Neuronal stem cell (in vitro differentiated cells): ENCODE results near the gene CTNNA3.

ENCODE experiments used
- DNase-seq: peaks from one replicate; pipeline ENCODE4 v3.0.0-alpha.2; 2013; ENCODE audit warnings: low spot score
- H2AFZ ChIP-seq: one replicate; pipeline ENCODE4 v1.6.1; 2013; ENCODE audit warnings: mild to moderate bottlenecking, low read length, inconsistent platforms
- H2AK5ac ChIP-seq: 2 replicates; pipeline ENCODE4 v1.6.1; 2013; ENCODE audit warnings: low read depth, mild to moderate bottlenecking, inconsistent platforms, low read length, moderate library complexity, mixed read lengths
- H2BK120ac ChIP-seq: 2 replicates; pipeline ENCODE4 v1.6.1; 2013; ENCODE audit warnings: low read depth, mild to moderate bottlenecking, inconsistent platforms, low read length, moderate library complexity, mixed read lengths
- H2BK12ac ChIP-seq: one replicate; pipeline ENCODE4 v1.6.1; 2013; ENCODE audit warnings: low read length, inconsistent platforms
- H2BK15ac ChIP-seq: 2 replicates; pipeline ENCODE4 v1.6.1; 2013; ENCODE audit warnings: mild to moderate bottlenecking, low read length, inconsistent platforms, mixed read lengths
- H2BK5ac ChIP-seq: one replicate; pipeline ENCODE4 v1.6.1; 2013; ENCODE audit warnings: inconsistent platforms, mild to moderate bottlenecking, low read length, moderate library complexity
- H3K14ac ChIP-seq: one replicate; pipeline ENCODE4 v1.6.1; 2013; ENCODE audit warnings: low read length, inconsistent platforms
- H3K18ac ChIP-seq: 2 replicates; pipeline ENCODE4 v1.6.1; 2013; ENCODE audit warnings: low read length, inconsistent platforms
- H3K23ac ChIP-seq: 2 replicates; pipeline ENCODE4 v1.6.1; 2013; ENCODE audit warnings: low read depth, mild to moderate bottlenecking, mixed read lengths, low read length, inconsistent platforms; ENCODE audit not compliant: poor library complexity
- H3K27ac ChIP-seq: replicated peaks from 3 replicates; pipeline ENCODE4 v1.5.1; 2013; ENCODE audit warnings: low read length, inconsistent platforms
- H3K27me3 ChIP-seq, 3 experiments: 2 replicates each; pipeline ENCODE4 v1.6.1; 2013; ENCODE audit warnings: low read length in 3 of 3, mild to moderate bottlenecking in 2 of 3, inconsistent platforms in 1 of 3, low read depth in 1 of 3, mixed read lengths in 1 of 3, moderate library complexity in 1 of 3; ENCODE audit not compliant: control insufficient read depth in 3 of 3, insufficient read depth in 3 of 3
- H3K36me3 ChIP-seq, 2 donors: replicated peaks in 1 of 2; 2 replicates each; pipeline ENCODE4 v1.6.1; 2013; ENCODE audit warnings: low read length in 2 of 2; ENCODE audit not compliant: control insufficient read depth in 2 of 2, insufficient read depth in 2 of 2
- H3K4ac ChIP-seq: 2 replicates; pipeline ENCODE4 v1.6.1; 2013; ENCODE audit warnings: inconsistent platforms, mild to moderate bottlenecking, low read length, moderate library complexity
- H3K4me1 ChIP-seq, 2 donors: 1 replicate in 1 of 2; 2 replicates in 1 of 2; pipeline ENCODE4 v1.6.1; 2013; ENCODE audit warnings: low read length in 2 of 2, low read depth in 1 of 2; ENCODE audit not compliant: control insufficient read depth in 2 of 2, insufficient read depth in 1 of 2
- H3K4me2 ChIP-seq: one replicate; pipeline ENCODE4 v1.6.1; 2013; ENCODE audit warnings: mild to moderate bottlenecking, low read length, inconsistent platforms; ENCODE audit not compliant: insufficient read depth, poor library complexity, severe bottlenecking
- H3K4me3 ChIP-seq, 2 donors: 2 replicates each; pipeline ENCODE4 v1.5.1; 2013; ENCODE audit warnings: low read length in 2 of 2, mild to moderate bottlenecking in 2 of 2, inconsistent platforms in 1 of 2, moderate library complexity in 1 of 2
- H3K79me1 ChIP-seq: one replicate; pipeline ENCODE4 v1.6.1; 2013; ENCODE audit warnings: low read depth, mild to moderate bottlenecking, inconsistent platforms, low read length, moderate library complexity
- H3K9ac ChIP-seq: one replicate; pipeline ENCODE4 v1.6.1; 2013; ENCODE audit warnings: mild to moderate bottlenecking, low read depth, low read length, inconsistent platforms; ENCODE audit not compliant: poor library complexity
- H3K9me3 ChIP-seq, 2 donors: replicated peaks in 1 of 2; 2 replicates each; pipeline versions ENCODE3 to v1.6.1; 2013; ENCODE audit warnings: low read length in 2 of 2, mild to moderate bottlenecking in 2 of 2, inconsistent platforms in 1 of 2, low read depth in 1 of 2, mixed read lengths in 1 of 2, moderate library complexity in 1 of 2; ENCODE audit not compliant: control insufficient read depth in 2 of 2, insufficient read depth in 1 of 2
- H4K8ac ChIP-seq: one replicate; pipeline ENCODE4 v1.6.1; 2013; ENCODE audit warnings: low read depth, mild to moderate bottlenecking, inconsistent platforms, low read length, moderate library complexity
- H4K91ac ChIP-seq: one replicate; pipeline ENCODE4 v1.6.1; 2013; ENCODE audit warnings: low read length, low read depth, mild to moderate bottlenecking, inconsistent platforms; ENCODE audit not compliant: poor library complexity
- WGBS, 2 donors: extraction: QIAGEN DNeasy Blood & Tissue Kit; methylation state at CpG; one replicate each; pipeline ENCODE4 v1.1.7; 2013; ENCODE audit warnings: missing lambda C conversion rate in 2 of 2, mixed read lengths in 1 of 2; ENCODE audit not compliant: insufficient read length in 2 of 2, insufficient replicate concordance in 1 of 2; ENCODE audit errors: extremely low coverage in 2 of 2; 5-methylcytosine and 5-hydroxymethylcytosine counted together

Gene CTNNA3

DNA sequence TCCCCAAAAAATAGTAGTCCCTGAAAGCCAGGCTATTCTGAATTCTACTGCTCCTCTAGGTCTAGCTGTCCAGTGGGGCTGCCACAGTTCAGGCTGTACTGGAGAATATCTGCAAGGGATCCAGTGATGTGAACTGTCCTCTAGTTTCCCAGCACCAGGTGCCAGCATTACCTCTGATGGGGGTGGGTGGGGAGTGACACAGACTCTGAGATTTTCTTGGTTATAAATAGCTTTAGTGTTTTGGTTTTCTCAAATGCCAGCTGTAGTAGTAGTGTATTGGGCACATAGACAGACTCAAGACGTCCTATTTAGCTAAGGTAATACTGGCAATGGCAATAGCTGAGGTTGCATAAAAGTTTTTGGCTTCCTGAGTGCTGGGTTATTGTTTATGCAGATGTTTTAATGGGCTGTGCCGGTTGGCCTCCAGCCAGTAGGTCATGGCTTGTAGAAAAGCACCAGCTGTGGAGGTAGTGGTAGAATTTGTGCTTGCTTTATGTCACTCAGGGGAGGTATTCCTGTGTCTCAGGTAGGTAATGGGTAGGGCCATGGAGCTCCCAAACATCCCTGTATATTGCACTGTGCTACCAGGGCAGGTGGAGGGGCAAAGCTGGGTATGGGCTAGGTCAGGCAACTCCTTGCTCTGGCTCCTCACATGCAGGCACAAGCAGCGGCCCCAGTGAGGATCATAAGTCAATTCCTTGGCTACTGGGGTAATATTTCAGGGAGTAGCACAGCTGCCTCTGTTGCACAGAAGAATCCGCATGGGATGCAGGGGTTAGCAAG, 1108.9 kb downstream of the CTNNA3 start:
- Histone ChIP-seq H3K4me2 (no peak overlapping the region), H2BK12ac (no peak overlapping the region), H3K4ac (no peak overlapping the region), H3K79me1 (no peaks in the 10 kb centered on the region), H3K36me3 (no peaks in the 10 kb centered on the region), H3K9ac (no peak overlapping the region), H3K4me1 (no peaks in the 10 kb centered on the region), H2BK5ac (no peak overlapping the region), H2AFZ (no peak overlapping the region), H3K18ac (peak overlapping the region; percentile 11), H3K4me3 (no peak overlapping the region), H3K27ac (no peak overlapping the region), H3K23ac (no peak overlapping the region), H3K27me3 (no peaks in the 10 kb centered on the region), H4K91ac (no peak overlapping the region), H4K8ac (no peak overlapping the region), H3K14ac (no peak overlapping the region), H2BK120ac (no peak overlapping the region), H2BK15ac (no peak overlapping the region), H2AK5ac (no peak overlapping the region), H3K9me3 (no peaks in the 10 kb centered on the region)
- DNase-seq: no peak
- no CpG with 5 or more reads among the region's 4 CpGs for WGBS, 2 donors

DNA sequence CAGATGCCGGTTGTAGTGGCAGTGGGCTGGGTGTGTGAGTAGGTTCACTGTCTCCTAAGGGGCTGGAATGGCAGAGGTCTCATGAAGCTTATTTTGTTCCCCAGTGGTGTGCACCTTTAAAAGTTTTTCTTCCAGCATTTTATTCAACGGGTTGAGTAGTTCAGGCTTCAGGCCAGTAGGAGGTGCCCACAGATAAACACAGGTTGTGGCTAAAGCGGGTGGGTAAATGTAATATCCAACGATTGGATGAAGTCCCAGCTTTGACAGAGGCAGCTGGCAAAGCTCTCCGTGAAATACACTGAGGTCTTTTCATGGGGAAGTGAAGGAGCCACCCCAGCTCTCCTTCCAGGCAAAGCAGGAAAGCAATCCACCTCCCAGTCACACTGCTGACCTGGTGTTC, 1109.9 kb downstream of the CTNNA3 start:
- H2BK5ac ChIP-seq: no peak overlapping the region
- H3K36me3 ChIP-seq: no peaks in the 10 kb centered on the region
- H4K8ac ChIP-seq: no peak overlapping the region
- H3K14ac ChIP-seq: no peak overlapping the region
- H2BK15ac ChIP-seq: no peak overlapping the region
- H3K23ac ChIP-seq: no peak overlapping the region
- no peak overlapping the region for H3K4me3 ChIP-seq
- H4K91ac ChIP-seq: no peak overlapping the region
- H3K9ac ChIP-seq: no peak overlapping the region
- no peak overlapping the region for H3K27ac ChIP-seq
- H3K4me2 ChIP-seq: no peak overlapping the region
- H3K27me3 ChIP-seq: no peaks in the 10 kb centered on the region
- H3K79me1 ChIP-seq: no peaks in the 10 kb centered on the region
- H3K4me1 ChIP-seq: no peaks in the 10 kb centered on the region
- no peak overlapping the region for H3K18ac ChIP-seq
- H3K4ac ChIP-seq: no peak overlapping the region
- H2BK12ac ChIP-seq: no peak overlapping the region
- no peak overlapping the region for H2AK5ac ChIP-seq
- DNase-seq: no peak
- no peak overlapping the region for H2BK120ac ChIP-seq
- no peak overlapping the region for H2AFZ ChIP-seq
- H3K9me3 ChIP-seq: no peaks in the 10 kb centered on the region
- no CpG with 5 or more reads among the region's 5 CpGs for WGBS, 2 donors

- WGBS, 2 donors: no CpG with 5 or more reads among the region's 2 CpGs
Measured at GRCh38 chr10:66575251-66575855, 1120.6 kb downstream of the CTNNA3 start.

DNA sequence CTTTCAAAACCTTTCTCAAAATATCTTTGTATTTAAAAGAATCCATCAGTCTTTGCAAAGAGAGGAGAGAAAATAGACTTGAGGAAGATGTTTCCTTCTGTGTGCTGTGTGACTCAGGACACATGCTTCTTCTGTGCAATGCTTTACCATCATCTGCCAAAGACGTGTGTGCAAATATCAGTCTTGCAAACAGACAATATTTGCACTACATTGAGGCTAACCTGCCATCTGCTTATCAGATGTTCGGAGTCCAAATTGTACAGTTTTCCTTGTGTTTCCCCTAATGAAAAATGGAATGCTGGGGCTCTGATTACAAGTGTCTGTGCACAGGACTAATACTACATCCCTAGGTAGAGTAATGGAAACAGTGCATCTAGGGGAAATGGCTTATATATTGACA, 1123.3 kb downstream of the CTNNA3 start:
- no peak overlapping the region for H3K23ac ChIP-seq
- H2BK15ac ChIP-seq: no peak overlapping the region
- H2AK5ac ChIP-seq: no peak overlapping the region
- no peak overlapping the region for H3K27ac ChIP-seq
- H4K91ac ChIP-seq: no peak overlapping the region
- WGBS, 2 donors: no CpG with 5 or more reads among the region's 2 CpGs
- H3K9me3 ChIP-seq: no peaks in the 10 kb centered on the region
- no peak overlapping the region for H3K9ac ChIP-seq
- no peaks in the 10 kb centered on the region for H3K4me1 ChIP-seq
- no peak overlapping the region for H2BK5ac ChIP-seq
- H3K4ac ChIP-seq: no peak overlapping the region
- H3K36me3 ChIP-seq: no peaks in the 10 kb centered on the region
- no peak overlapping the region for H2BK12ac ChIP-seq
- H2BK120ac ChIP-seq: no peak overlapping the region
- H3K27me3 ChIP-seq: no peaks in the 10 kb centered on the region
- no peak overlapping the region for H3K4me3 ChIP-seq
- DNase-seq: no peak
- no peak overlapping the region for H3K14ac ChIP-seq
- H3K18ac ChIP-seq: no peak overlapping the region
- H2AFZ ChIP-seq: no peak overlapping the region
- no peak overlapping the region for H4K8ac ChIP-seq
- no peaks in the 10 kb centered on the region for H3K79me1 ChIP-seq
- H3K4me2 ChIP-seq: no peak overlapping the region

More at GRCh38 chr10:66575251-66575855, 1120.6 kb downstream of the CTNNA3 start:
- no peak overlapping the region for H2BK12ac ChIP-seq
- H3K23ac ChIP-seq: no peak overlapping the region
- no peak overlapping the region for H3K4ac ChIP-seq
- H2AFZ ChIP-seq: no peak overlapping the region
- no peak overlapping the region for H3K9ac ChIP-seq
- no peak overlapping the region for H3K14ac ChIP-seq
- no peaks in the 10 kb centered on the region for H3K9me3 ChIP-seq
- H3K4me3 ChIP-seq: no peak overlapping the region
- no peak overlapping the region for H3K27ac ChIP-seq
- no peaks in the 10 kb centered on the region for H3K27me3 ChIP-seq
- H3K4me2 ChIP-seq: no peak overlapping the region
- H2BK5ac ChIP-seq: no peak overlapping the region
- H2BK120ac ChIP-seq: no peak overlapping the region
- H3K79me1 ChIP-seq: no peaks in the 10 kb centered on the region
- no peak overlapping the region for H2BK15ac ChIP-seq
- no peaks in the 10 kb centered on the region for H3K4me1 ChIP-seq
- H3K36me3 ChIP-seq: no peaks in the 10 kb centered on the region
- H3K18ac ChIP-seq: no peak overlapping the region
- no peak overlapping the region for H4K8ac ChIP-seq
- no peak overlapping the region for H2AK5ac ChIP-seq
- DNase-seq: no peak
- no peak overlapping the region for H4K91ac ChIP-seq
